ENCODE measurements around the gene SPDYE6. TPM values are rescaled to one million over a fixed set of nuclear protein-coding genes. Genes with fewer than 3 reads are reported as not detected.

Gene SPDYE6
- total and polyA plus RNA-seq, 4 donors = 2.4 TPM; not detected in 3

- no peak overlapping the region for H3K9ac ChIP-seq (ENCODE audit: low read depth in 1 of 2, low read length in 2 of 2)
- DNase-seq (ENCODE audit: low spot score) = no peak
- no peaks in the 10 kb centered on the region for H3K9me3 ChIP-seq (ENCODE audit: control insufficient read depth in 4 of 4, low read length in 3 of 4)
- H3K4me1 ChIP-seq (ENCODE audit: control insufficient read depth in 4 of 4, insufficient read depth in 4 of 4, low read length in 3 of 4) = no peaks in the 10 kb centered on the region
- WGBS = 80% methylated on average over 7 of the region's 7 CpGs
- H3K4me3 ChIP-seq (ENCODE audit: low read depth in 1 of 3, low read length in 3 of 3) = no peak overlapping the region
- TF ChIP-seq NR2F2 (IDR thresholded peaks at IDR 0.05) (no peak), TAF1 (conservative IDR thresholded peaks at IDR 0.05) (no peak)
- H3K36me3 ChIP-seq (ENCODE audit: control insufficient read depth in 4 of 4, insufficient read depth in 3 of 4, low read depth in 1 of 4, low read length in 3 of 4) = no peaks in the 10 kb centered on the region
- no peak overlapping the region for H3K27ac ChIP-seq (ENCODE audit: low read depth in 1 of 2, low read length in 2 of 2)
- H3K27me3 ChIP-seq (ENCODE audit: control insufficient read depth in 4 of 4, insufficient read depth in 4 of 4, low read length in 3 of 4) = no peaks in the 10 kb centered on the region
These were observed 37.7 kb downstream of the SPDYE6 start for GRCh38 chr7:102318482-102318971.

- TF ChIP-seq GABPA (IDR thresholded peaks at IDR 0.05 in 1 of 2, conservative IDR thresholded peaks at IDR 0.05 in 1 of 2) (no peak), ZBTB33 (IDR thresholded peaks at IDR 0.05) (no peak), EGR1 (IDR thresholded peaks at IDR 0.05; ENCODE audit: low read depth in 2 of 2) (no peak)
- no peaks in the 10 kb centered on the region for H3K9me3 ChIP-seq (ENCODE audit: control insufficient read depth in 4 of 4, low read length in 3 of 4)
- no peak overlapping the region for H3K9ac ChIP-seq (ENCODE audit: low read depth in 1 of 2, low read length in 2 of 2)
- H3K36me3 ChIP-seq (ENCODE audit: control insufficient read depth in 4 of 4, insufficient read depth in 3 of 4, low read depth in 1 of 4, low read length in 3 of 4) = no peaks in the 10 kb centered on the region
- no peak overlapping the region for H3K4me3 ChIP-seq (ENCODE audit: low read depth in 1 of 3, low read length in 3 of 3)
- no peak overlapping the region for H3K27ac ChIP-seq (ENCODE audit: low read depth in 1 of 2, low read length in 2 of 2)
- WGBS = 93% methylated on average over 24 of the region's 24 CpGs
- no peaks in the 10 kb centered on the region for H3K4me1 ChIP-seq (ENCODE audit: control insufficient read depth in 4 of 4, insufficient read depth in 4 of 4, low read length in 3 of 4)
- no peaks in the 10 kb centered on the region for H3K27me3 ChIP-seq (ENCODE audit: control insufficient read depth in 4 of 4, insufficient read depth in 4 of 4, low read length in 3 of 4)
- peak; percentile 31 for DNase-seq (ENCODE audit: low spot score)
These were observed 38.8 kb downstream of the SPDYE6 start for GRCh38 chr7:102317231-102318059.

GRCh38 chr7:102313997-102314780 is 42.1 kb downstream of the SPDYE6 start:
- Histone ChIP-seq H3K27ac (ENCODE audit: low read depth in 1 of 2, low read length in 2 of 2) (no peak overlapping the region), H3K27me3 (ENCODE audit: control insufficient read depth in 4 of 4, insufficient read depth in 4 of 4, low read length in 3 of 4) (no peaks in the 10 kb centered on the region), H3K4me3 (ENCODE audit: low read depth in 1 of 3, low read length in 3 of 3) (no peak overlapping the region), H3K9ac (ENCODE audit: low read depth in 1 of 2, low read length in 2 of 2) (no peak overlapping the region), H3K4me1 (ENCODE audit: control insufficient read depth in 4 of 4, insufficient read depth in 4 of 4, low read length in 3 of 4) (no peaks in the 10 kb centered on the region), H3K9me3 (ENCODE audit: control insufficient read depth in 4 of 4, low read length in 3 of 4) (no peaks in the 10 kb centered on the region), H3K36me3 (ENCODE audit: control insufficient read depth in 4 of 4, insufficient read depth in 3 of 4, low read depth in 1 of 4, low read length in 3 of 4) (no peaks in the 10 kb centered on the region)
- DNase-seq (ENCODE audit: low spot score) = peak; percentile 29
- 91% methylated on average over 22 of the region's 22 CpGs for WGBS
- TF ChIP-seq JUND (IDR thresholded peaks at IDR 0.05) (no peak), NR2F2 (IDR thresholded peaks at IDR 0.05) (no peak), CTCF (IDR thresholded peaks at IDR 0.05; ENCODE audit: low read depth, low read length, missing input control) (no peak), EGR1 (IDR thresholded peaks at IDR 0.05; ENCODE audit: low read depth in 2 of 2) (no peak), MAX (IDR thresholded peaks at IDR 0.05) (no peak), REST (IDR thresholded peaks at IDR 0.05) (no peak), FOXA2 (IDR thresholded peaks at IDR 0.05) (no peak), SP1 (IDR thresholded peaks at IDR 0.05) (no peak), HNF4A (conservative IDR thresholded peaks at IDR 0.05) (no peak), ZBTB33 (IDR thresholded peaks at IDR 0.05) (no peak), ATF3 (IDR thresholded peaks at IDR 0.05) (no peak), FOXA1 (IDR thresholded peaks at IDR 0.05) (no peak), GABPA (IDR thresholded peaks at IDR 0.05 in 1 of 2, conservative IDR thresholded peaks at IDR 0.05 in 1 of 2) (no peak)
